IMR-90 (cell line): ENCODE results near the gene GRIN2D. TPM values are rescaled to one million over a fixed set of nuclear protein-coding genes. Genes with fewer than 3 reads are reported as not detected.

ENCODE experiments used
- ATAC-seq: fragments of 200-7000 bp; cut with Tn5 transposase; 2 replicates; pipeline ENCODE4 v1.9.1; 2020; ENCODE audit warnings: low read depth, mild to moderate bottlenecking, moderate library complexity
- BruUV-seq: library from RNA; stranded (reverse); fragments of 400-500 nt; replicated peaks from 2 replicates; lab custom pipeline; 2021; lab: Mats Ljungman, UMichigan
- CTCF ChIA-PET: fragments of 300-600 bp; formaldehyde crosslinking; extraction: SDS; loops from one replicate; lab custom pipeline; 2021; ENCODE audit warnings: antibody characterized with exemption; lab: Yijun Ruan, JAX
- POLR2A ChIA-PET: fragments of 300-600 bp; sonication (Branson Sonifier 250); formaldehyde crosslinking; loops from one replicate; lab custom pipeline; 2022; ENCODE audit warnings: antibody characterized with exemption; ENCODE audit not compliant: unreplicated experiment; lab: Charles Lee
- DNase-seq: peaks from one replicate; pipeline ENCODE4 v3.0.0; 2013
- H2AFZ ChIP-seq: replicated peaks from 2 replicates; pipeline ENCODE3; 2013; ENCODE audit warnings: low read length, mild to moderate bottlenecking; ENCODE audit not compliant: poor library complexity
- H2AK5ac ChIP-seq: 2 replicates; pipeline ENCODE4 v1.6.1; 2013; ENCODE audit warnings: low read depth, low read length, inconsistent platforms
- H2AK9ac ChIP-seq: replicated peaks from 2 replicates; pipeline ENCODE3; 2013; ENCODE audit warnings: mild to moderate bottlenecking, low read depth, low read length, moderate library complexity; ENCODE audit not compliant: poor library complexity
- H2BK120ac ChIP-seq: 2 replicates; pipeline ENCODE4 v1.6.1; 2013; ENCODE audit warnings: low read depth, low read length, inconsistent platforms
- H2BK15ac ChIP-seq: 3 replicates; pipeline ENCODE4 v1.6.1; 2013; ENCODE audit warnings: low read depth, low read length, inconsistent platforms
- H2BK20ac ChIP-seq: 2 replicates; pipeline ENCODE4 v1.6.1; 2013; ENCODE audit warnings: low read depth, mild to moderate bottlenecking, inconsistent platforms, low read length, moderate library complexity
- H2BK5ac ChIP-seq: 2 replicates; pipeline ENCODE4 v1.6.1; 2013; ENCODE audit warnings: mild to moderate bottlenecking, low read depth, low read length, inconsistent platforms; ENCODE audit not compliant: poor library complexity, severe bottlenecking
- H3K14ac ChIP-seq: replicated peaks from 2 replicates; pipeline ENCODE4 v1.6.1; 2013; ENCODE audit warnings: low read depth, low read length, inconsistent platforms
- H3K18ac ChIP-seq: 2 replicates; pipeline ENCODE4 v1.6.1; 2013; ENCODE audit warnings: low read depth, low read length, control low read depth
- H3K23ac ChIP-seq: 2 replicates; pipeline ENCODE4 v1.6.1; 2013; ENCODE audit warnings: low read depth, low read length, inconsistent platforms
- H3K27ac ChIP-seq: 2 replicates; pipeline ENCODE4 v1.5.1; 2013; ENCODE audit warnings: mild to moderate bottlenecking, control low read depth, low read length; ENCODE audit not compliant: insufficient read depth
- H3K27me3 ChIP-seq: 2 replicates; pipeline ENCODE4 v1.6.1; 2013; ENCODE audit warnings: low read length; ENCODE audit not compliant: control insufficient read depth, insufficient read depth
- H3K36me3 ChIP-seq: 2 replicates; pipeline ENCODE4 v1.6.1; 2013; ENCODE audit warnings: low read length, mixed read lengths; ENCODE audit not compliant: control insufficient read depth, insufficient read depth
- H3K4ac ChIP-seq: 2 replicates; pipeline ENCODE4 v1.6.1; 2013; ENCODE audit warnings: low read depth, low read length, inconsistent platforms
- H3K4me1 ChIP-seq: 2 replicates; pipeline ENCODE4 v1.6.1; 2013; ENCODE audit warnings: low read length, mixed read lengths; ENCODE audit not compliant: control insufficient read depth, insufficient read depth
- H3K4me2 ChIP-seq: 2 replicates; pipeline ENCODE4 v1.6.1; 2013; ENCODE audit warnings: low read depth, mild to moderate bottlenecking, control low read depth, low read length, moderate library complexity
- H3K4me3 ChIP-seq: 2 replicates; pipeline ENCODE4 v1.5.1; 2013; ENCODE audit warnings: low read depth, mild to moderate bottlenecking, control low read depth, low read length, moderate library complexity; ENCODE audit not compliant: insufficient read depth
- H3K56ac ChIP-seq: 2 replicates; pipeline ENCODE4 v1.6.1; 2013; ENCODE audit warnings: low read length, inconsistent platforms; ENCODE audit not compliant: insufficient read depth; ENCODE audit errors: extremely low read depth
- H3K79me1 ChIP-seq, 2 experiments: 2 replicates each; pipeline ENCODE4 v1.6.1; 2013; ENCODE audit warnings: low read length in 2 of 2, inconsistent platforms in 1 of 2, low read depth in 1 of 2
- H3K9ac ChIP-seq: 2 replicates; pipeline ENCODE4 v1.6.1; 2013; ENCODE audit warnings: low read depth, low read length, control low read depth
- H3K9me1 ChIP-seq: 2 replicates; pipeline ENCODE4 v1.6.1; 2013; ENCODE audit warnings: low read length, inconsistent platforms; ENCODE audit not compliant: insufficient read depth
- H3K9me3 ChIP-seq: 2 replicates; pipeline ENCODE4 v1.6.1; 2013; ENCODE audit warnings: low read length; ENCODE audit not compliant: control insufficient read depth, insufficient read depth
- H4K20me1 ChIP-seq: 2 replicates; pipeline ENCODE4 v1.6.1; 2013; ENCODE audit warnings: low read length, inconsistent platforms; ENCODE audit not compliant: insufficient read depth
- H4K5ac ChIP-seq: 2 replicates; pipeline ENCODE4 v1.6.1; 2013; ENCODE audit warnings: mild to moderate bottlenecking, low read depth, low read length, control low read depth
- H4K8ac ChIP-seq, 2 experiments: 2 replicates each; pipeline ENCODE4 v1.6.1; 2013; ENCODE audit warnings: low read depth in 2 of 2, low read length in 2 of 2, control low read depth in 1 of 2, inconsistent platforms in 1 of 2
- H4K91ac ChIP-seq: 2 replicates; pipeline ENCODE4 v1.6.1; 2013; ENCODE audit warnings: low read depth, low read length, inconsistent platforms; ENCODE audit not compliant: insufficient read depth
- BHLHE40 ChIP-seq: fragments of 150-350 bp; IDR thresholded peaks from 2 replicates; pipeline ENCODE4 v1.6.1; 2016; ENCODE audit warnings: mild to moderate bottlenecking, low read depth, low read length
- CEBPB ChIP-seq: IDR thresholded peaks from 2 replicates; pipeline ENCODE4 v1.6.1; 2012; ENCODE audit warnings: low read depth, low read length, improper control_type of control experiment
- CHD1 ChIP-seq: IDR thresholded peaks from 2 replicates; pipeline ENCODE4 v1.6.1; 2012; ENCODE audit warnings: low read depth, low read length, improper control_type of control experiment
- CTCF ChIP-seq: conservative IDR thresholded peaks from 2 replicates; pipeline ENCODE4 v1.5.1; 2012; ENCODE audit warnings: mild to moderate bottlenecking, low read depth, low read length, improper control_type of control experiment
- ELK1 ChIP-seq: fragments of 150-350 bp; IDR thresholded peaks from 2 replicates; pipeline ENCODE4 v1.6.1; 2016; ENCODE audit warnings: low read depth, mild to moderate bottlenecking, low read length, moderate library complexity, borderline replicate concordance
- FOS ChIP-seq: fragments of 150-350 bp; IDR thresholded peaks from 2 replicates; pipeline ENCODE4 v1.6.1; 2016; ENCODE audit warnings: low read depth, low read length
- MAFK ChIP-seq: IDR thresholded peaks from 2 replicates; pipeline ENCODE4 v1.6.1; 2012; ENCODE audit warnings: low read depth, low read length, improper control_type of control experiment
- MAZ ChIP-seq: IDR thresholded peaks from 2 replicates; pipeline ENCODE4 v1.6.1; 2012; ENCODE audit warnings: low read depth, mild to moderate bottlenecking, low read length, improper control_type of control experiment, moderate library complexity, borderline replicate concordance
- MXI1 ChIP-seq: IDR thresholded peaks from 2 replicates; pipeline ENCODE4 v1.6.1; 2012; ENCODE audit warnings: low read depth, mild to moderate bottlenecking, low read length, moderate library complexity, borderline replicate concordance
- NFE2L2 ChIP-seq: fragments of 150-350 bp; IDR thresholded peaks from 2 replicates; pipeline ENCODE4 v1.6.1; 2016; ENCODE audit warnings: low read depth, mild to moderate bottlenecking, low read length
- POLR2A ChIP-seq: IDR thresholded peaks from 2 replicates; pipeline ENCODE4 v1.6.1; 2012; ENCODE audit warnings: mild to moderate bottlenecking, low read depth, low read length
- RAD21 ChIP-seq: IDR thresholded peaks from 2 replicates; pipeline ENCODE4 v1.6.1; 2012; ENCODE audit warnings: low read length, improper control_type of control experiment
- RCOR1 ChIP-seq: IDR thresholded peaks from 2 replicates; pipeline ENCODE4 v1.6.1; 2012; ENCODE audit warnings: mild to moderate bottlenecking, low read length, improper control_type of control experiment; ENCODE audit not compliant: insufficient replicate concordance
- RFX5 ChIP-seq: IDR thresholded peaks from 2 replicates; pipeline ENCODE4 v1.8.0; 2012; ENCODE audit warnings: low read depth, mild to moderate bottlenecking, low read length, moderate library complexity
- SMC3 ChIP-seq: fragments of 150-350 bp; IDR thresholded peaks from 2 replicates; pipeline ENCODE4 v1.6.1; 2016; ENCODE audit warnings: low read depth, mild to moderate bottlenecking, antibody characterized with exemption, low read length, moderate library complexity
- USF2 ChIP-seq: fragments of 150-350 bp; IDR thresholded peaks from 2 replicates; pipeline ENCODE4 v1.6.1; 2017; ENCODE audit warnings: mild to moderate bottlenecking, antibody characterized with exemption, low read length, low read depth
- WGBS, 2 experiments: methylation state at CpG; one replicate each; pipeline versions ENCODE4 v1.1.5 to v1.1.7; 2013; ENCODE audit warnings: missing lambda C conversion rate in 2 of 2; ENCODE audit not compliant: insufficient read length in 1 of 2; ENCODE audit errors: extremely low coverage in 2 of 2; 5-methylcytosine and 5-hydroxymethylcytosine counted together
- dilution Hi-C: fragments of 300-500 bp; cut with HindIII; formaldehyde crosslinking; loops from one replicate; pipeline ENCODE4 v1.14.3; 2018; ENCODE audit warnings: low sequenced_read_pairs; ENCODE audit not compliant: unreplicated experiment
- in situ Hi-C: fragments of 300-500 bp; cut with MboI; formaldehyde crosslinking; loops from 3 replicates; pipeline ENCODE4 v1.14.3; 2019; ENCODE audit warnings: low sequenced_read_pairs, inconsistent platforms, mixed read lengths
- intact Hi-C: fragments of 100-400 bp; cut with micrococcal nuclease; formaldehyde crosslinking; loops from 2 replicates; pipeline ENCODE4 v1.10.0; 2022
- polyA plus RNA-seq, 3 experiments: library from polyadenylated mRNA; depleted of rRNA; stranded (reverse); fragments of >200 nt; gene quantifications; 2 replicates each; pipeline ENCODE4 v1.2.3, GENCODE V29; 2012; ENCODE audit warnings: low replicate concordance in 1 of 3
- total RNA-seq: library from RNA; depleted of rRNA; stranded (reverse); fragments of >200 nt; gene quantifications from 2 replicates; pipeline ENCODE4 v1.2.3, GENCODE V29; 2012

GRIN2D gene
- total and polyA plus RNA-seq, 2 of the 4 experiments (the other 2 are of a cell fraction) = under 0.01 to 0.24 TPM

- H4K8ac ChIP-seq = no peak overlapping the region
- no peaks in the 10 kb centered on the region for H3K79me1 ChIP-seq
- peak overlapping the region; percentile 9 for H2AK9ac ChIP-seq
- H3K4me3 ChIP-seq = no peak overlapping the region
- dilution Hi-C loops = no loop called here
- no peak overlapping the region for H3K23ac ChIP-seq
- H3K36me3 ChIP-seq = no peaks in the 10 kb centered on the region
- CTCF ChIA-PET = no interaction called here
- WGBS, 2 experiments = 64% methylated on average over 4 of the region's 15 CpGs; no CpG with 5 or more reads in 1 of the 2 experiments
- intact Hi-C loops = no loop called here
- no peak overlapping the region for H2BK15ac ChIP-seq
- no peak overlapping the region for H3K4ac ChIP-seq
- H3K27ac ChIP-seq = no peak overlapping the region
- no peaks in the 10 kb centered on the region for H3K27me3 ChIP-seq
- no peak overlapping the region for H4K91ac ChIP-seq
- no peak overlapping the region for H3K56ac ChIP-seq
- no peak overlapping the region; the same call in 1 of the 2 replicates for H3K14ac ChIP-seq
- no peak overlapping the region for H2BK120ac ChIP-seq
- H3K9me3 ChIP-seq = no peaks in the 10 kb centered on the region
- POLR2A ChIA-PET = no interaction called here
- peaks cover 10% of the 10 kb centered on the region; the same call in 1 of the 2 replicates for H3K9me1 ChIP-seq
- H2AFZ ChIP-seq = no peak overlapping the region
- no TSS peak for BruUV-seq
- no peak overlapping the region for H4K5ac ChIP-seq
- H3K18ac ChIP-seq = no peak overlapping the region
- no peak for TF ChIP-seq RCOR1
- TF ChIP-seq RFX5 = no peak
- no peak for TF ChIP-seq BHLHE40
- no peak for TF ChIP-seq FOS
- no peak for TF ChIP-seq MAFK
- no peak for TF ChIP-seq CHD1
- TF ChIP-seq SMC3 = no peak
- TF ChIP-seq MXI1 = no peak
- TF ChIP-seq MAZ = no peak
- no peak for TF ChIP-seq ELK1
- TF ChIP-seq NFE2L2 = no peak
- no peak for TF ChIP-seq CEBPB
- TF ChIP-seq RAD21 = no peak
- no peak for TF ChIP-seq USF2
- no peak for TF ChIP-seq POLR2A
- no peak for TF ChIP-seq CTCF
- H4K20me1 ChIP-seq = no peaks in the 10 kb centered on the region
- ATAC-seq = no peak
- no peak overlapping the region for H3K9ac ChIP-seq
- H2AK5ac ChIP-seq = no peak overlapping the region
- in situ Hi-C loops = no loop called here
- no peak overlapping the region for H2BK5ac ChIP-seq
- no peaks in the 10 kb centered on the region for H3K4me1 ChIP-seq
- H2BK20ac ChIP-seq = no peak overlapping the region
- H3K4me2 ChIP-seq = no peak overlapping the region
- DNase-seq = peak; percentile 46
Observed at GRCh38 chr19:48354332-48354992, 39.0 kb upstream of the GRIN2D start.
